ENCODE data around the gene NCKAP5.

Gene NCKAP5

DNA sequence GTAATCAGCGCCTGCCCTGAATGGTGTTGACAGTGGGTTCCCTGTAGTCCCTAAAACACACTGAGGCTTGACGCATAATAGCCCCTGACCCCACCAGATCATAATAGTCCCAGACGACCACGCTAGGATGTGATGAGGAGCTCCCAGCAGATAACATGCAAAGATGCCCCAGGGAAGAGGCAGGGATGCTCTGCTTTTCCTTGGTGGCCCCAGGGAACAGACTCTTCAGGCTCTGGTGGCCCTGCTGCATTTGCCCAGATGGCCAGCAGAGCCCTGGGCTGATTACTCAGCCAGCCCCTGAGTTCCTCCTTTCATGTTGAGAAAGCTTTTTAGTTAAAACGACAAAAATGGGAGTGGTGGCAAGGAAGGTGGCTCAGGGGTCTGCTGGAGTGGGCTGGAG is 5.9 kb upstream of the NCKAP5 start:
- DNase-seq (ENCODE audit: low read depth), result no peak

DNA sequence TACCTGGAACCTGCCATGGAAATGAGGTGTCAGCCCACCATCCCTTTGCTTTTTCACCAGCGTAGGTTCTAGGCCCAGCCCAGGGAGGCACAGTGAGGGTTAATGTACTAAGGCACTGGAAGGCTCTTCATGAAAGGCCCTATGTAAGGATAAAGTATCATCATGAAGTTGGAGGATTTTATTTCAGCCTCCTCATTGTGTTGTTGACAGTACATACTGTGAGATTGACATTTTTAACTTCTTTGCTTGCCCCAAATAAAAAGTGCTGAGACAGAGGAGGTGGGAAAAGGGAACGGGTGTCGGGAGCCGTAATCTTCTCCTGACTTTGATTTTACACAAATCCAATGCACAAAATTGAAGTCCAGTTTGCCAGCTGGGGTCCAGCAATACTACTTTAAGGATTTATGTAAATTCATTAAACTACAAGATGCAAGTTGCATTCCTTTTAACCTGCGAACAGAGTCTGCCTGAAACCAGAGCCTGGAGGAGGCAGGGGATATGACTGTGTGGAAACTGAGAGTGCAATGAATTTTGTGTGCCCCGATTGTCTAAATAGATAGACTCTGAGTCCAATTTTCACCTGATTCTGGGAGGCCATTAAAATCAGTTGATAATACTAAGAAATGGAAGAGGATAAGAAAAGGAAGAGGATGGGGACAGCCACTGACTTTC is 5.4 kb upstream of the NCKAP5 start:
- no peak for DNase-seq (ENCODE audit: low read depth)

DNA sequence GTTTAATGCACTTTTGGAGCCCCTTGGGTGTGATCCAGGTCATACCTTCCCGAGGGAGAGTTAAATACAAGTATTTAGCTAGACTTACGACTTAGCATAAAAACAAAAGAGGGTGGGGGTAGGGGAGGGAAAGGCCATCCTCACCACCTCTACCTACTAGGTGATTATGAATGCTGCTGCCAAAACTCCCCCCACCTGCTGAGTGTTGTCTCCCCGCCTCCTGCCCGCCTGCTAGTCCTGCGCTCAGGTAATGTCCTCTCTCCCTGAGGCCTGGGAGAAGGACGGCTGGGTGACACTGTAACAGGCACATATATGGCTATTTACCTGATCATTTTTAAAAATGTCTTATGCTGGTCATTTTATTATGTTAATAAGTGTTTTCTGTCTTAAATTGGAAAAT is 3.0 kb upstream of the NCKAP5 start:
- no peak for DNase-seq (ENCODE audit: low read depth)

DNA sequence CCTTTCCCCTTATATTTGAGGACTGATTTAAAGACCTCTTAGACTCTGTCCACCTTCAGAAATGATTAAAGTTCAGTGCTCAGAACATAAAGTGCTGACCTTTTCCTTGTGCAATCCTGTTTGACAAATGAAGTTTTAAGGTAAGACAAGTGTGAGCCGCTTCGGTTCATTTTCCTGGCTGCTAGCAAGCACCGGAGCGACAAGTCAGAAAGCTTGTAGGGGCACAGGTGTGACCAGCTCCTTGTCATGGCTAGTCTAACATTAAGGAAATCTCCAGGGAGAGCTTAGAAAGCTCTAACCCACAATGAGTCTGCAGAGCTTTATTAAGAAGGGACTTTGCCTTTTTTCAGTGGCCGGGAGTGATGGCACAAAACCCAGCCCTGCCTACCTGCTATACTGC is 2.3 kb upstream of the NCKAP5 start:
- no peak for DNase-seq (ENCODE audit: low read depth)

DNA sequence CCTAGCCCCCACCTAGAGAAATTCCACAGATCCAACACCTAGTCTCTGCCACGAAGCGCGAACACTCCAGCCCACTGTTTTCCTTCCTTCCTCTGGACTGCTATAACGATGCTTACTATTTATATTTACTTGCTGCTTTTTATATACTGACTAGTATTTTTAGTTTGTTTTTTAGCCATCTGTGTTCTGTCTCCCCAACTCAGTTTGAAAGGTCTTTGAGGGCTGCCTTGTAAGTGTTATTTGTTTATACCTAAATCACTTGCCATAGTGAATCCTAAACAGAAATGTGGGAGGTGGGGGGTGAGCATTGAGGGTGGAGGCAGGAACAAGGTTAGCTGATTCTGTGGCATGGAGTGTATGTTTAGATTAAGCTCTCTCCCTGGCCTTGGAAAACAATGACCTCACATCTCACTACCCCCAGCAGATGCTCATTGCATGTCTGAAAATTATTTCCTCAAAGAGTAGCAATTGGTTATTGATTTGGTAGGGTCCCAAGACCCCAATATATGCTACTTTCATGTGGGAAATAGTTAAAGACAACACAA is 1.1 kb upstream of the NCKAP5 start:
- no peak for DNase-seq (ENCODE audit: low read depth)

DNA sequence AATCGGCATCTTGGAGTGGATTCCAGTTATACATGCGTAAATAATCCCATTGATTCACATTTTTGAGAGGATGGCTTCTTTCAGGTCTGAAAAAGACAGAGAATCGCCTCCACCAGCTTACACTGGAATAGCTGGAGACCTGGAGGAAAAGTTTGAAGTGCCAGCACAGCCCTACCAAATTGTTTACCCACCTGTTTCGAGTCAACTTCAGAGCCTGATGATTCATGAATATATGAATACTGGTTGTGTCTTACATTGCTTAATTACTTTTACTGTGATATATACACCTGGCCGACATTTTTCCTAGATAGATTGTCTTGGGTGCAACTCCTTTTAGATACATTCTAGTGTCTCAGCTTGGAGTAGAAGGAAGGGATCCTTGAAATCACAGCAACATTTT is 335 bp upstream of the NCKAP5 start:
- no peak for DNase-seq (ENCODE audit: low read depth)

DNA sequence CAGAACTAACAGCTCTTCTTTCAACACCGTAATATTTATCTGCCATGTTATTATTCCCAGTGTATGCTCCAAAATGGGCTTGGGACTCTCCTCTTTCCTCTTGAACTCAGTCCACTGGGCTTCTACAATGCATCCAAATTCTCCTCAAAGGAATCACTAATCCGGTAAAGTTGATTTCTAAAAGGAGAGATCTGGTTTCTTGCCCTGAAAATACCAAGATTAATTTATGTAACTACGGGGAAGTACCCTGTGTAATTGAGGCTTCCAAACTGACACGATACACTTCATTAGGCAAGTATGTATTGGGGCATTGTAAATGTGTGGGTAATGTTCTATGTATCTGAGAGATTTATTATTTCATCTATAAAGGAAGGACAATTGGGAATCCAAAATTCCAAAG is 5.7 kb downstream of the NCKAP5 start:
- no peak for DNase-seq (ENCODE audit: low read depth)

DNA sequence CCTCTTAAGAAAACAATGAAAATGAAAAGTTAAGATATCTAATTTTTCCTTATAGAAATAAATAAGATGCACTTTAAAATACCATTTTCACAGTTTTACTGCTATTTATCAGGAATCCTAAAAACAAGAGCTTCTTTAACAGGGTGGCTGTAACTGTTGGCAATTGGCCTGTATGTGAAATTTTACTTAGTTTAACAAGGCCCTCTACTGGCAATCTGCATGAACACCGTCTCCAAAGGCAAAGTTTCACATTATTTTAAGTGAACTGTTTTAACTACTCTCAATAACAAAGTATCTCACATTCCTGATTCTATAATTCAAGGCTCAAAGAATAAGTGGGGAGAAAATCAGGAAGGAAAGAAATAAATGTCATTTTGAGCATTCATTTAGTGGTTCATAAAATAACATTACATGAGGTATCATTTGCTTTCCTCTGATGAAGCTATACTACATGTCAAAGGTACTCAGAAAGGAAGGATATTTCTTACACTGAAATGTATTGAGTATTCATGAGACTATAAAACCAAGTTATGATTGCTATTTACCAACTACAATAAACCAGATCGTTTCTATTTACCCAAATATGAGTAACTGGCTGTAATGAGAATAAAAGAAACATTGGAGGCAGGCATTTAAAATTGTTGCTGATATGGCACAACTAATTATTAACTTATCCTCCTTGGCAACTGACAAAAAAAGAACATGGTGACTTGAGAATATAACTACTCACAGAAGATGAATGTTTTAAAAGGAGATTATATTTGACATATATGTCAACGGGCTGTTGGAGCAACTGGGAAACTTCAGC is 7.0 kb downstream of the NCKAP5 start:
- no peak for DNase-seq (ENCODE audit: low read depth)

DNA sequence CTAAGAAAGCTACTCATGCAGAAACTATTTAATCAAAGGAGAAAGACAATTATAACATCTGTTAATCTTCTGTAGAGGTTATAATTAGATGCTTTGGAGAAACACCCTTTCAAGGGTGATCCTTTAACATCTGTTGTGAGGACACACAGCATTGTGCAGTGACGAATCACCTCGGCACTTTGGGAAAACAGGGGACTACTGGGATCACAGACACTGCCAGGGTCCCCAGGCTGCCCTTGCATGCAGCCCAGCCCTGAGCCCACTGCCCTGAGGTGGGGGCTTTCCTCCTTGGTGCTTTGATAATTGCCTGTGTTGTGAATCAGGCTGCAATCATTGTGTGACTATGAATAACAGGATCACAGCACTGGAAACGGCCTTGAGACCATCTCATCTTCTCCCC is 10.6 kb downstream of the NCKAP5 start:
- DNase-seq (ENCODE audit: low read depth), result no peak

DNA sequence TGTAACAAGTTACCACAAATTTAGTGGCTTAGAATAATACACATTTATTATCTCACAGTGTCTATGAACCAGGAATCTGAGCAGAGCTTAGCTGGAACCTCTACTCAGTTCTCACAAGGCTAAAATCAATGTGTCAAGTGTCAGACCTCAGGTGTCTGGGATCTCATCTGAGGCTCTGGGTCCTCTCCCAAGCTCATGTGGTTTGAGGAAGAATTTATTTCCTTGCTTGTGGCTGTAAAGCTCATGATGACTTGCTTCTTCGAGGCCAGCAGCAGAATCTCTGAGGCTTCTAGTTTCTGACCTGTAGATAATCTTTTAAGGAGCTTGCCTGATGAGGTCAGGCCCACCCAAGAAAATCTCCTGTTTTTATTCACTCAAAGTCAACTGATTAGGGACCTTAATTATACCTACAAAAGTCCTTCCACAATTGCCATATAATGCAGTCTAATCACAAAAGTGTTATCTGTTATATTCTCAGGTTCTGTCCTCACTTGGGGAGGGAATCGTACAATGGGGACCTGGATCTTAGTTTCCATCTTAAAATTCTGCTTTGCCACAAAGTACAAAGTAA is 14.3 kb downstream of the NCKAP5 start:
- DNase-seq (ENCODE audit: low read depth), result no peak

DNA sequence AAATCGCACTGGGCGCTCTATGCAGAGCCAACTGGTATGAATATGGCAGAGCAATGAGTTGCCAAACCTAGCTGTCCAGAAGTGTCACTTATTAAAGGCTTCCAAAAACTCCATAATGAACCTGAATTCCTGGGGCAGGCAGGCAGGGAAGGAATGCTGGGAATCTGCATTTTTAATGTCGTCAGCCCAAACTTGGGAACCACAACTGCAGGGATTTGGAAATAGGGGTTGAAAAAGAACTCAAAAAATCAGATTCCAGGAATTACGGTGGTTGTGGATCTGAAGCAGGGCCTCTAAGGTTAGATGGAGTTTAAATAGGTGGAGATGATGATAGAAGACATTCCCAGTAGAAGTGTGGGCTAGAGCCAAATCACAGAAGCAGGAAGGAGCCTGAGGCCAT is 15.0 kb downstream of the NCKAP5 start:
- DNase-seq (ENCODE audit: low read depth), result no peak

DNA sequence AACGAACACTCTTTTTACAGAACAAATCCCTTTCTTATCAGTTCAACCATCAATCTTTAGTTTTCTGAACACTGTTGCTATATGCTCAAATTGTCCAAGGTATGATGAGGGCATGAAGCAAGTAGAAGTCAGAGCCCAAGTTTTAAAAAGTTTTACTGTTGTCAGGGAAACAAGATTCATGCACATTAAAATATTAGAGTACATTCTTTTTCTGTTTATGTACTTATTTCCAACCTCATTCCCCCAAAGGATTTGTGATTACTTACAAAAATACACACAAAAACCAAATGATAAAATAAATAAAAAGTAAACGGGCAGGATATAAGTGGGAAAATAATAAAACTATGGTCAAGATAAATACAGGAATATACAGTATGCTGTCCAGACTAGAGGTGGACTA is 15.4 kb downstream of the NCKAP5 start:
- DNase-seq (ENCODE audit: low read depth), result no peak

DNA sequence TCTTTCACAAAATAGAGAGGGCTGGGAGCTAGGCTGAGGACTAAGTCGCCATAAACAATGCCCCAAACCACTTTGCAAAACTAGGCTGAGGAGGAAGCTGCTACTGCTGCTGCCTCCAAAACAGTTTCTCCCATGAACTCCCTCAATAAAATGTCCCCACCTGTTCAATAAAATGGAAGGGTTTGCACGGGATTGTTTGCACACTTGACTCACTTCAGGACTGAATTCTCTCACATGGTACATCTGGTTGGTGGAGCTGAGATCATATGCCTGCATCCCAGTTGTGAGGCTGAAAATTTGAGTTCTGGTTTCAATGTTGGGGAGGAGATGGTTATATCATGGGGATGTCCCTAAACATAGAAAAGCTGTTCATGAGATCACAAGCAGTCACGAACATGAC is 26.5 kb downstream of the NCKAP5 start:
- no peak for DNase-seq (ENCODE audit: low read depth)

DNA sequence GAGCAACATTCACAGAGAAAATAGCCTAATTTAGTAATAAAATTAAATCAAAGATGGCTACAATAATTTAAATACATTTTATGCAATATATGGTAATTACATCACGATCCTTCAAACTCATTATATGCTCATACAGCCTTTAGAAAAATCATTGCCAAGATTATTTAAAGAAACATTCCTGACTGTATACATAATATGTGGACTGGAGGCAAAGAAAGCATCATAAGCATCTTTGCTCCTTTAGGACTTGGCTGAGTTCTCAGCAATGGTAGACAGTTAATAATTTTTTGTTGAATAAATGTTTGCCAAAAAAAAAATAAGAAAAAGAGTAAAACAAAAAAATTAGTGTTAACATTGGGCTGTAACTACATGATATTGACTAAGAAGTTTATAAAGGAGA is 26.9 kb downstream of the NCKAP5 start:
- DNase-seq (ENCODE audit: low read depth), result no peak

DNA sequence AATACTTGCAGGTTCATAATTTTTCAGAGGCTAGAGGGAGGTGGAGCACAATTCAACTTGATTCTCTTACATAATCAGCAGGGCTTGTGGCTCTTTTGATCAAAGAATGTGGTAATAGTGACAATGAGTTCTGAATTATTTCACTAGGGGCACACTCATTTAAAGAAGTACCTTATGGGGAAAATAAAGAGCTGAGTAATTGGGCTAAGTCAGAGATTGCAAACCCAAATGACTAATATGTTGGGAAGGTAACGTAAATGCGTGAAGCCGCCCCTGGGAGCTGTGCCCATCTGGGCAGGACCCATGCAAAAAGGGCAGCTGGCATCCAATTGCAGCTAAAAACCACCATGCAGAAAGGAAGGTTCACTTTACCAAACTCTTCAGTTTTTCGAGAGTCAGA is 35.3 kb downstream of the NCKAP5 start:
- DNase-seq (ENCODE audit: low read depth), result no peak

DNA sequence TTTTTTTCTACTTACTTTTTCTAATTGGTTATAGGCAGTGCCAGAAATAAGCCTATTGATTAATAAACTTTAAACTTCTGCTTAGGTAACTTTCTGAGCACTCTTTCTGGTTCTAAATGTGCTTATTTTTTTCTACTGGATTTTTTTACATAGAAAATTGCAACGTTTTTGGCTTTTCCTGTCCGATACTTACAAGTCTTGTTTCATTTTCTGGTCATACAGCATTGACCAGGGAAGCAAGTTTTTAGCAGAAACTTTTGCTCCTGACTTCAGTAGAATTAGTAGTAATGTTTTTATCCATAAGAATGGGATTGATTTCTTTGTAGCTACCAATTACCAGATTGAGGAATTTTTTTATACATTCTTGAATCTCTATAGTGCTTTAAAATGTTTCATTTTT is 36.9 kb downstream of the NCKAP5 start:
- no peak for DNase-seq (ENCODE audit: low read depth)

DNA sequence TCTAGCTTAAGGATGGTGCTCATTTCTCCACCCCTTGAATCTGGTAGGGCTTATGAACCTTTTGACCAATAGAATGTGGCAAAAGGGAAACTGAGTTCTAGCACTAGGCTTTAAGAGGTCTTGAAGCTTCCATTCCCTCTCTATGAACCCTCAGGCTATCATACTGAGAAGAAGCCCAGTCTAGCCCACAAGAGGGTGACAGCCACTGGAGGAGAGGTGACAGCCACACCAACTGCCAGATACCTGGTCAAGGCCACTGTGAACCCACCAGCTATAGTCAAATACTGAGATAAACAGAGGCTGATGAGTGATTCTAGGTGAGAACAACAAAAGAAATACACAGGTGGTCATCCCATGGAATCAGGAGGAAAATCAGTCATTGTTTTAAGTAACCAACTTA is 37.6 kb downstream of the NCKAP5 start:
- DNase-seq (ENCODE audit: low read depth), result no peak

DNA sequence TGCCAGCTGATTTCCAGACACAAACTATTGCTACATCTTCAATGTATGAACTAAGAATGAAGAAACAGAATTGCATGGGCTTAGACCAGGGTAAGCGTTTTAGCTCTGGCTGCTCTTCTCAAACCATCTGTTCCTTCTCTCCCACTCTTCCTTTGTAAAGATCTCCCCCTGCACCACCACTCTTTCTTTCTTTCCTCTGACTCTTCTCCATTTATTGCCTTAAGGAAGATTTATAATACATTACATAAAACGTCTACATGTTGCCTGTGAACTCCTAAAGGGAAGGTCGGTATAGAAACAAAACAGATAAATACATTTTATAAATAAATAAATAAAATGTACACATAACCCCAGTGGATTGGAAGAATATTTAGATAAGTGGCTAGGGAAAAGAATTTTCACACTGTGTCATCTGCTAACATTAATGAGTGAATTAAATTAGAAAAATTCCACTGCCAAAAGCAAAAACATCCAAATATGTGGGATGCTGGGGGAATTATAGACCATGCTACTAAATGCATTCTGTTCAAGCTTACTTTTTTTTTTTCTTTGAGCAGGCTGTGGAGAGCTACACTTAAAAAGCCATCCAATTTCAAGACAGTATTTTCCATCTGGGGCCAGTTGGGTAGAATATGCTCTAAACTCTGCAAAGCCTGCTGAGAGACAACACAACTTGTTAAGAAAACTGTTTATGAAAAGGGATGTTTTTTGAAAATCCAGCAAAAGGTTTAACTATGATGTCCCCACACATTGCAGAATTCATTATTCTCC is 41.5 kb downstream of the NCKAP5 start:
- DNase-seq (ENCODE audit: low read depth), result no peak

DNA sequence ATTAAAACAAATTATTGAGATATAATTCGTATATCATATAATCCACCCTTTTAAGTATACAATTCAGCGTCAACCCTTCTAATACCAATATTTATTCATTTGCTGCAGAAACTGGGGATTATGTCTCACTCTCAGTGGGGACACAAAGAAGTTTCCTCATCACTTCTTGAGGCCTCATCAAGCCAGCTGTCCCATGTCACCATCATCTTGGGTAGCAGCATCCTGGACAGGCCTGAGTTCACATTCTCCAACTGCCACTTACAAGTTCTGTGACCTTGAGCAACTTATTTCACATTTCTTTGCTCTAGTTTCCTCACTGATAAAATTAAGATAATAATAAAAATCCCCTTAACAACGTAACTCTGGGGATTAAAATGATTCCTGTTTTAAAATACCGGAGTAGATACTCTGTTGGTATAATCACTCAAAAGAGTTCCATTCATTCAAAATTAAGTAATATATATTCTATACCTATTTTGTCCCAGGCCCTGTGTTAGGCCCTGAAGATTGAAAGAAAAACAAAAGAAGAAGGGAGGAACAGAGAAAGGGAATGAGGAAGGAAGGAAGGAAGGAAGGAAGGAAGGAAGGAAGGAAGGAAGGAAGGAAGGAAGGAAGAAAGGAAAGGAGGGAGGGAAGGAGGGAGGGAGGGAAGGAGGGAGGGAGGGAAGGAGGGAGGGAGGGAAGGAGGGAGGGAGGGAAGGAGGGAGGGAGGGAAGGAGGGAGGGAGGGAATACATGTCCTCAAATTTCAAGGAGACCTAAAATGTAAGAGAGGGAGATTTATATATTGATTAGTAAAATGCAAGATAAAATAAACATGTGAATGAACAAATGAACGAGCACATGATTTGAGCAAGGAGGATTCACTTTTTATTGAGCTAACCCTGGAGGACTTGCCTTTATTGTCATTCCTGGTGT is 42.4 kb downstream of the NCKAP5 start:
- no peak for DNase-seq (ENCODE audit: low read depth)

DNA sequence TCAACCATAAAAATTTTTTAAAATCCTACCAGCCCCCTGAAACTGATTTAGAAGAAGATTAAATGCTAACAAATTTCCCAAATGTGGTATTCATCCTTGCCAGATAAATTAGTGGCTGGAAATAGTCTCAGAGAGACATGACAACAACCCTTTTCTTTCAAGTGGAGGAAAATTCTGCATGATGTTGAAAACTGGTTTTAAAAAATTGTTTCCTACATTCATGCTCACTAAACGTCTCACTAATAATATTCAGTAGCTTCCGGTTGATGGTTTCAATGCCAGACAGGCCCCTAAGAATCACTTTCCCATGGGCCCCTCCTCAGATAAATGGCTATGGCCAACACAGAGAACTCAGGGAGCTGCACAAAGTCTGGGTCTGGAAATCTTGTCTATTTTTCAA is 43.2 kb downstream of the NCKAP5 start:
- DNase-seq (ENCODE audit: low read depth), result no peak

DNA sequence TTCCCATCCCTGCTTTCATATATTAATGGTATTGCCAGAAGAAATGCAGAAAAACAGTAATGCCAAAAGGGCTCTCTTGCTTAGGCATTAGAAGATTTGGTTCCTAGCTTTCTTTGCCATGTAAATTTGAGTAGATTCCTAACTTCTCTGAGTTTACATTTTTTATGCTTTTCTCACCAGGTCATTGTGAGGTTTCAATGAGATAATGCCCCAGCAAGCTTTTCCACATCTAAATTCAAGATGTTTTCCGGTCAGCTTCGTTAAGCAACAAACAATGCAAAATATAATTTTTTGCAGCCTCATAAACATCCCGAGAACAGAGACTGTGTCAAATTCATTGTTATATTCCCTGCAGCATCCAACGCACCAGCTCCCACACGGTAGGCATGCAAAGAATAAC is 44.9 kb downstream of the NCKAP5 start:
- DNase-seq (ENCODE audit: low read depth), result no peak
